Prostate gland (tissue), 2 donors: ENCODE results near the gene IMMP2L.

ENCODE experiments used
- POLR2A ChIP-seq: fragments of 450-650 bp; IDR thresholded peaks from one replicate; pipeline ENCODE4 v1.6.1; 2016; ENCODE audit warnings: antibody characterized with exemption, mild to moderate bottlenecking
- POLR2AphosphoS5 ChIP-seq: sonication (generic); formaldehyde crosslinking; IDR thresholded peaks from one replicate; pipeline ENCODE4 v1.6.1; 2017; ENCODE audit warnings: antibody characterized with exemption
- TF ChIP-seq, protein P1 (sequence below), 4 experiments: fragments of 200-600 bp in 2 of 4; fragments of 450-650 bp in 2 of 4; sonication (generic) in 2 of 4; IDR thresholded peaks; 1 replicate in 3 of 4; 2 replicates in 1 of 4; pipeline ENCODE4 v1.5.1; 2016 to 2019; ENCODE audit warnings: antibody characterized with exemption in 4 of 4, mild to moderate bottlenecking in 2 of 4, moderate library complexity in 2 of 4

DNA sequence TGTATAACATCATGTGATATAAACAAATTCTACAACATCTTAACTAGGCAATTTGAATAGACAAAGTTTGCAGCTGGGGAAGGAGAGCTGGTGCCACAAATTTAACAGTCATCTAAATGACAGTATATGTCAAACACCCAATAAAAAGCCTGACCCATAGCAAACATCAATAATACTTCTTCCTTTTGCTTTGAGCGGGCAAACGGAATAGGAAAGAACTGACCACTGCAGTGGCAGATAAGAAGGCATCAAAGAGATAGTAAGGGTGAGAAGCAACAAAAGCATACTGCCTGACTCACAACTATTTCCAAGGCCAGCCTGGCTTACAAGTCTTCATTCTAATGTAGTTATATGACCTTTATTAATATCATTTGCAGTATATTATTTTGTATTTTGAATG, 371.5 kb downstream of the IMMP2L start:
- TF ChIP-seq, protein P1, sequence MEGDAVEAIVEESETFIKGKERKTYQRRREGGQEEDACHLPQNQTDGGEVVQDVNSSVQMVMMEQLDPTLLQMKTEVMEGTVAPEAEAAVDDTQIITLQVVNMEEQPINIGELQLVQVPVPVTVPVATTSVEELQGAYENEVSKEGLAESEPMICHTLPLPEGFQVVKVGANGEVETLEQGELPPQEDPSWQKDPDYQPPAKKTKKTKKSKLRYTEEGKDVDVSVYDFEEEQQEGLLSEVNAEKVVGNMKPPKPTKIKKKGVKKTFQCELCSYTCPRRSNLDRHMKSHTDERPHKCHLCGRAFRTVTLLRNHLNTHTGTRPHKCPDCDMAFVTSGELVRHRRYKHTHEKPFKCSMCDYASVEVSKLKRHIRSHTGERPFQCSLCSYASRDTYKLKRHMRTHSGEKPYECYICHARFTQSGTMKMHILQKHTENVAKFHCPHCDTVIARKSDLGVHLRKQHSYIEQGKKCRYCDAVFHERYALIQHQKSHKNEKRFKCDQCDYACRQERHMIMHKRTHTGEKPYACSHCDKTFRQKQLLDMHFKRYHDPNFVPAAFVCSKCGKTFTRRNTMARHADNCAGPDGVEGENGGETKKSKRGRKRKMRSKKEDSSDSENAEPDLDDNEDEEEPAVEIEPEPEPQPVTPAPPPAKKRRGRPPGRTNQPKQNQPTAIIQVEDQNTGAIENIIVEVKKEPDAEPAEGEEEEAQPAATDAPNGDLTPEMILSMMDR (IDR thresholded peaks at IDR 0.05): no peak
- TF ChIP-seq POLR2A (no peak), POLR2AphosphoS5 (no peak)
